Loucy (cell line): ENCODE measurements around the gene C1orf50.

Experiments used
- EZH2phosphoT487 ChIP-seq: fragments of 200-600 bp; IDR thresholded peaks from 2 replicates; pipeline ENCODE4 v1.6.1; 2018; ENCODE audit warnings: antibody characterized with exemption, mild to moderate bottlenecking, moderate library complexity, borderline replicate concordance
- TF ChIP-seq, protein P1 (sequence below): fragments of 200-600 bp; sonication (generic); conservative IDR thresholded peaks from 2 replicates; pipeline ENCODE4 v1.5.1; 2014; ENCODE audit warnings: mild to moderate bottlenecking, antibody characterized with exemption, low read length

DNA sequence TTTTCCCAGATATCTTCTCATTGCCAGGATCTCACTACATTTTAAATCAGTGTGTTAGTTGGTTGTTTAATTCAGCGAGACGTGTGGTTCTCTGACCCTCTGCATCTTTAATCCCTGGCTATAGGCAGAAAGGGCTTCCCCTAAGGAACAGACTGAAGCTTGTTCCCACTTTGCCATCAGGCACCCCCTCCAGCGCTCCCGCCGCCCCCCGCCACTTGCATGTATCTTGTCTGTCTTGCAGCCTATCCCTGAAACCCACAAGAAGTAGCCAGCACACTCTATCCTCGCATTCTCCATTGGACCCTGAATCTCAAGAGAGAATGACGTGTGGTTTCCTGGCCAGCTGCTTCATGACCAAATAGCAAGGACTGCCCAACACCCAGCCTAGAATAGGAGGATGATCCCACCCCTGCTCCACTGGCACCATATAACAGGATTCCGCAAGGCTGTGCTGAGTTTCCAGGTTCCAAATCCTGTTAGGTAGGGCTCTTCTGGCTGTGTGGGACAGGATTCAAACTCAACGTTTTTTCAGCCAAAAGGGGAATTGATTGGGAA is 34.8 kb upstream of the C1orf50 start:
- TF ChIP-seq, protein P1, sequence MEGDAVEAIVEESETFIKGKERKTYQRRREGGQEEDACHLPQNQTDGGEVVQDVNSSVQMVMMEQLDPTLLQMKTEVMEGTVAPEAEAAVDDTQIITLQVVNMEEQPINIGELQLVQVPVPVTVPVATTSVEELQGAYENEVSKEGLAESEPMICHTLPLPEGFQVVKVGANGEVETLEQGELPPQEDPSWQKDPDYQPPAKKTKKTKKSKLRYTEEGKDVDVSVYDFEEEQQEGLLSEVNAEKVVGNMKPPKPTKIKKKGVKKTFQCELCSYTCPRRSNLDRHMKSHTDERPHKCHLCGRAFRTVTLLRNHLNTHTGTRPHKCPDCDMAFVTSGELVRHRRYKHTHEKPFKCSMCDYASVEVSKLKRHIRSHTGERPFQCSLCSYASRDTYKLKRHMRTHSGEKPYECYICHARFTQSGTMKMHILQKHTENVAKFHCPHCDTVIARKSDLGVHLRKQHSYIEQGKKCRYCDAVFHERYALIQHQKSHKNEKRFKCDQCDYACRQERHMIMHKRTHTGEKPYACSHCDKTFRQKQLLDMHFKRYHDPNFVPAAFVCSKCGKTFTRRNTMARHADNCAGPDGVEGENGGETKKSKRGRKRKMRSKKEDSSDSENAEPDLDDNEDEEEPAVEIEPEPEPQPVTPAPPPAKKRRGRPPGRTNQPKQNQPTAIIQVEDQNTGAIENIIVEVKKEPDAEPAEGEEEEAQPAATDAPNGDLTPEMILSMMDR, result no peak
- no peak for TF ChIP-seq EZH2phosphoT487
